GM19324 (cell line): ENCODE data around the gene TUSC1.
"Not testable (repeated sequence)": the region's sequence is repeated elsewhere in the genome, so short reads cannot be mapped to it uniquely, and the experiment has no call there.

Experiments used
- ATAC-seq: cut with Tn5 transposase; IDR thresholded peaks from one replicate; pipeline ENCODE4 v1.9.1; 2021; ENCODE audit warnings: mild to moderate bottlenecking, moderate library complexity; ENCODE audit not compliant: unreplicated experiment, low FRiP score

The TUSC1 gene

DNA sequence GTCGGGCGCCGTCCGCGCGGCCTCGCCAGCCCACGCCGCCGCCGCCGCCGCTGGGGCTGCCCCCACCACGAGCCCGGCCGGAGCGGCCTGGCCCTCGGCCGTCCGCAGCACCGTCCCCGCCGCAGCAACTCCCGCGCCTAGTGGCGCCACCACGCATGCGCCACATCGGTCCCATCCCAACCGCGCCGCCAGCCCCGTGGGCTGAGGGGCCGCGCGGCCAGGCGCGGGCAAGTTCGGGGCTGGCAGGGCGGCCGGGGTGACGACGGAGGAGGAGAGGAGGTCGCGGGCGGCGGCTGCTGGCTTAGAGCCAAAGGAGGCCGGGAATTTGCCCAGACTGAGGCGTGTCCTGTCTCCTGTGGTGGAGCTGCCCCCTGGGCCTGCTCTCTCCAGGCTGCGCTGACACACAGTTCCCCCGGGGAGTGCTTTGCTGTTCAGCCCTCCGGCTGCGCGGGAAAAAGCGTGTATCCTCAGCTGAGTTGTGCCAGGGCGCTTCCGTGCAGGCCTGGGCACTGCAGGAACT lies at the start of gene TUSC1:
Gene TUSC1 (minus strand): TSS at position 298 of the 520 bp plus-strand sequence. CDS start 132 bp downstream, at position 166.
- no peak for ATAC-seq

DNA sequence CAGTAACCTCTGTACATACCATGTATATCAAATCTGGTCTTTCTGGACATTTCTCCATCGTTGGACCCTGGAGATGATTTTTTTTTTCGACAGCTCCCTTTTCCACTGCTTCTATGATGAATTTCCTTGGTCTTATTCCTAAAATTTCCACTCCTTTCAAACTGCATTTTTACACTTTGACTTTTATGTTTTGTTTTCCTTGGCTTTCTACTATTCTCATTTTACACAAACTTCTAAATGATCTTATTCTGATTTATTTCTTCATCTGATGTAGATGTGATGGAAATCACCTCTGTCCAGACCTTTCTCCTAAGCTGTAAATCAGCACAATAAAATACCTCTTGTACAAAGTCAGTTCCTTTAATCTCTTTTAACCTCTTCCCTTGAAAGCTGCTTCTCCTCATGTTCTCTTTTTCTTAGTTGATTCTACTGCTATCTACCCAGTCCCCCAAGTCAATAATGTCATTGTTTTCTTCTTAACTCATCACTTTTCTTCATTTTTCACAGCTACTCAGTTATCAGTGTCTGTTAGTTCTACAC lies 48.7 kb upstream of the TUSC1 start:
- ATAC-seq, result no peak

GRCh38 chr9:25724424-25724823 lies 46.2 kb upstream of the TUSC1 start:
- no peak for ATAC-seq

DNA sequence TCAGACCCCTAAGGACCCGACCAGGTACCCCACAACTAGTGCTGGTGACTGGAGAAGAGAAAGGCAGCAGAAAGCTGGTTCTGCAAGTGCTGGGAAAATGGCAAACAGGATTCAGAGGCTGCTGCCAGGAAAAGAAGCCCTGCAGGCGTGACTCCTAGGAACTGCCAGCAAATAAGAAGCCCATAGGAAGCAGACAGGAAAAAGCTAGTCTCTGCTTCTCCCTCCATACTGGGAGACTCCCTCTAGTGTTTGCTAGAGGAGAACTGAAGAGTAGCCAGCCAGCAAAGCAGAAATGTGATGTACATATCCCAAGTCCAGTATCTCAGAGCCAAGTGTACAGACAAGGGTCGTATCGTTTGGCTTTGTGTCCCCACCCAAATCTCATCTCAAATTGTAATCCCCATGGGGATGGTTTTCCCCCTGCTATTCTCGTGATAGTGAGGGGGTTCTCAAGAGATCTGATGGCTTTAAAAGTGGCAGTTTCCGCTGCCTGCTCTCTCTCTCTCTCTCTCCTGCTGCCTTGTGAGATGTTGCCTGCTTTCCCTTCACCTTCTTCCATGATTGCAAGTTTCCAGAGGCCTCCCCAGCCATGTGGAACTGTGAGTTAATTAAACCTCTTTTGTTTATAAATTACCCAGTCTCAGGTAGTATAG lies 38.1 kb upstream of the TUSC1 start:
- ATAC-seq, result no peak

DNA sequence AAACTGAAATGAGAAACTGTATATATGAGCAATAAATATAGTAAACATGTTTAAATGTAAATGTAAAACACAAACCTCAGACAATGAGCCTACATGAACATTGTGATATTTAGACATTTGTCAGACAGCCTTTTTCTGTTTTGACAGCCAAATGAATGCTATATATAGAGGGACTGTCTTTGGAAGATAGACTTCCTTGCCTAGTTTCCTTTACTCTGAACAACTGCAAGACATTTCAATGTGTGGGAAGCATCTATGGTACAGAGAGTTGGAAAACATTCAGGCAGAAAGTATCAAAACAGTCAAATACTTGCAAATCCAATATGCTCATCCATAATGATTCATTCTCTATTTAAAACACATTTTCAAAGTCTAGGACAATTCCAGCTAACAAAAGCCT lies 31.7 kb upstream of the TUSC1 start:
- ATAC-seq, result no peak

DNA sequence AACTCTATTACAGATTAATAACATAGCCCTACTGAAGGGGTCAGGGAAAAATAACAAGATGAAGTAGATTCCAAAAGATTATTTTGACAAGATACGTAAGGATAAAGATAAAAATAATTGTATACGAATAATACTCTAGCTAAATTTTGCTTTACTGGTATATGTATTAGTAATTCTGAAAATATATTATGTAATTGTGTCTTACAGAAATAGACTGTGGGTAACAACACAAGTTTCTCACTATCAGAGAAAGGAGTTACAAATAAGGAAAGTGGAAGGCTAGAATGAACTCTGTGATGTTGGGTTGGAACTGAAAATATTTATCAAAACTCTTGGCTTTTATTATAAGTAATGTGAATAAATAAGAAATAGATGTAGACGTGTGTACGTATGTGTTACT lies 26.6 kb upstream of the TUSC1 start:
- ATAC-seq, result no peak

DNA sequence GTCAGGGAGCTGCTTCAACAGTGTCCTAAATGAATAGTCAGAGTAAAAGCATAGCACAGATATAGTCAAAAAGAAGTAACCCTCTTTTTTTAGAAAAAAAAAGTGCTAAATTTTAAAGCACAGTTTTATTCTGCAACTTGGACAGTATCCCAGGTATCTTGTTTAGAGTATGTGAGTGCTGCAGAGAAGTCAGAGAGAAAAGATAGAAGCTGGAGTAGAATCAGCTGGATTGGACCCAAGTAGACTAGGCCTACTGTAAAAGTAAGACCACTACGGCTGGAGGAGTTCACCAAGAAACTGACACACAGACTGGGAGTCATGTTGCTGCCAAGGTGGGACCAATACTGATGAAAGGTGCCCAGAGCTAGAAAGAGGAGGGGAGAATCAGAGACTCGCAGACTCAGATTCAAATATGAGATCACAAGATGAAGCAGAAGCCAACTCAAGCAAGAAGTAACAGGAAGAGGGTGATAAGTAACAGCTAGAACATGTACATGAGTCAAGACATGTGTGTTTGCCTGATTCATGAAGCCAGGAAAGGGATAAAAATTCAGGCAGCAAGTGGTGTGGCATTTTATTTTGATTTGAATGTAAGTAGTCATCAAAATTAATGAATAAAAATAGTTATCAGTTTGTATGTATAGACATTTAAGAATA lies 25.6 kb upstream of the TUSC1 start:
- no peak for ATAC-seq

DNA sequence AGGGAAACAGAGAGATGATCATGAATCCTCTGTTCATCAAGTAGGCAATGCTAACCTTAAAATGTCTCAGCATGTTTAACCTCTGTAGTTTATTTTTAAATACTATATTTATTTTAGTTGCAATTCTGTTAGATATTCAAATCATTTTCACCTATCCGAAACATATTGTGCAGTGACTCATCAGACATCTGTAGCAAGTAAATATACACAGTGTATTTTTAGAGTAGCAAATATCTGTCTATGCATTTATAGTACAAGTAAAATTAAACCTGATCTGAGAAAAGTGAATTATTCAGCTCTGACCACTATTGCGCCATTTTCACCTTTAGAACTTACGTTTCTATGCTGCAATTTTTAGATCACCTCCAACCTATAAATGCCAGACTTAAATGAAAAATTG lies 24.3 kb upstream of the TUSC1 start:
- no peak for ATAC-seq

DNA sequence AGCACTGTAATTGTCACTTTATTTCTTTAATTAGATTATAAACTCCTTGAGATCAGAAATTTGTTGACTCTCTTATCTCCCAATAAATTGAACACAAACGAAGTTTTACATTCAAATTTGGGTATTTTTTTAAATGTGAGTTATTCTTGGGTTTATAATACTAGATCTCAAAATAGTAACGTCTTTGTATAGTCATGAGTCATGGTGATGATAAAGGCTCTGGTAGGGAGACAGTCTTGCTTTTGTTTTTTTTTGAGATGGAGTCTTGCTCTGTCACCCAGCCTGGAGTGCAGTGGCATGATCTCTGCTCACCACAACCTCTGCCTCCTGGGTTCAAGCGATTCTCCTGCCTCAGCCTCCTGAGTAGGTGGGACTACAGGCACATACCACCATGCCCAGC lies 22.7 kb upstream of the TUSC1 start:
- ATAC-seq, result not testable (repeated sequence)

- ATAC-seq, result no peak
These were observed 22.2 kb upstream of the TUSC1 start for GRCh38 chr9:25700430-25700829.

DNA sequence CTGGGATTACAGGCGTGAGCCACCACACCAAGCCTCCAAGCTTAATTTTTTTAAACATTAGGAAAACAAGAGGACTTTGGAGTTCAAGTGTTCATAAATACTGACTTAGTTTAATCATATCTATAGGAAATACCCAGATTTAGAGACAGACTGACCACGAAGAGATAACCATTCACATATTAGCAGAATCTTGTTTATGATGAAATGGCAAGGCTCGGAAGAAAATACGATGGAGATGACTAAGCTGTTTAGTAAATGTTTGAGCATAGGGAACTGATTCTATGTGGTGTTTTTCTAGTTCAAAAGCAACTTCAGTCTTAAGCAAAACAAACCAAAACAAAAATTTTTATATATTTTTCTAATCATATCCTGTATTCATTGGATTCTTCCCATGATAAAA lies 13.5 kb upstream of the TUSC1 start:
- no peak for ATAC-seq

DNA sequence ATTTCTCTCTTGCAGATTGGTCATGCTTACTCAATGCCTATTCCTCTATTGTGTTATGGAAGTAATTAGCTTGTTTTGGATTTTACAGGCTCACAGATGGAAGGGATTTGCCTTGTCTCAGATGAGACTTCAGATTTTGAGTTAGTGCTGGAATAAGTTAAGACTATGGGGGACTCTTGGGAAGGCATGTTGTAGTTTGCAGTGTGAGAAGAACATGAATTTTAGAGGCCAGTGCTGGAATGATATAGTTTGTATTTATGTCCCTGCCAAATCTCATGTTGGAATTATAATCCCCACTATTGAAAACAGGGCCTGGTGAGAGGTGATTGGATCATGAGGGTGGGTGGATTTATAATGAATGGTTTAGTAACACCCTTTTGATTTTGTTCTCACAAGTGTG lies 6.1 kb upstream of the TUSC1 start:
- no peak for ATAC-seq

DNA sequence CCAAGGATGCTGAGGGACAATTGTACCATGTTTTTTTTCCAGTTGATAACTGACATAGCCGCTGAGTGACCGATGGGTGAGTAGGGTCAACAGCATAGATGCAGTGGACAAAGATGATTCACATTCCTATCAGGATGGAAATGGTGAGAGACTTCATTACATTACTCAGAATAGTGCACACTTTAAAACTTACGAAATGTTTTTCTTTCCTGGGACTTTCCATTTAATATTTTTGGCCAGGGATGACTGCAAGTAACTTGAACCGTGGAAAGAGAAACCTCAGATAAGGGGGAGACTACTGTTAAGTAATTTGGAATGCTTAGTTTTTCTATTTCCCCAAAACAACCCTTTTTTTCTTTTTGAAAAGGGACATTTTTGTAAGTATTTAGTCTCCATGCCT lies 3.0 kb upstream of the TUSC1 start:
- ATAC-seq, result no peak

- ATAC-seq, result no peak
These were observed 659 bp upstream of the TUSC1 start for GRCh38 chr9:25678846-25679360.

DNA sequence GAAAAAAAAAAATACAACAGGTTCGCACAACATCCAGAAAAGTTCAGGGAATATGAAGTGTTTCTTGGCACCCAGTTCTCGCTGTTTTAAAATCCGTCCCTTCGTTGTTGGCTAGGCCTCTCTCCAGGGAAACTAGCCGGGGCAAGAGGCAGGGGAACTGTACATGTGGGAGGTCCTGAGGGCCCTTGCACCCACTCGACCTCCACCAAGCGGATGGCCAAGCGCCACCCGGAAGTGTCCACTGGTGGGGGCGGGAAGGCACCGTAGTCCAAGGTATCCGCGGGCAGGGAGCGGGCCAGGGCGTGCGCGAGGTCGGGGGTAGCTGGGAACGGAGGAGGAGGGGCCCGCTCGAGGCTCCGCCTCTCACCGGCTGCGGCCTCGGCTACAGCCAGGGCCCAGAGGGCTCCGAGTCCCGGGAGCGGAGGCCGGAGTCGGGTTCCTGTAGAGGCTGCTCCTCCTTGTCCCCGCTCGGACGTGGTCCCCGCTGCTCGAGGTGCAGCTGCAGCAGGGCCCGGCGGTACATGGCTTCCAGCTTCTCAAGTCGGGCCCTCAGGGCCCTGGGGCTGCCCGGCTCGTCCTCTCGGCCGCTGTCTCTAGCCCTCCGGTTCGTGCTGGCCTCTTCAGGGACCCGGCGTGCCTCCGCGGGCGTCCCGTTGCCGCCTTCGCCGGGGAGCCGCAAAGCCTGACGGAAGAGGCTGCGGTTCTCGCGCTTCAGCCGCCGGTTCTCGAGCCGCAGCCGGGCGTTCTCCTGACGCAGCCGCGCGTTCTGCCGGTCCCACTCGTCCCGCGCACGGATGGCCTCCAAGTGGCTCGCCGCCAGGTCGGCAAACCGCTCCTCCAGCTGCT lies 720 bp downstream of the TUSC1 start:
- ATAC-seq, result no peak

DNA sequence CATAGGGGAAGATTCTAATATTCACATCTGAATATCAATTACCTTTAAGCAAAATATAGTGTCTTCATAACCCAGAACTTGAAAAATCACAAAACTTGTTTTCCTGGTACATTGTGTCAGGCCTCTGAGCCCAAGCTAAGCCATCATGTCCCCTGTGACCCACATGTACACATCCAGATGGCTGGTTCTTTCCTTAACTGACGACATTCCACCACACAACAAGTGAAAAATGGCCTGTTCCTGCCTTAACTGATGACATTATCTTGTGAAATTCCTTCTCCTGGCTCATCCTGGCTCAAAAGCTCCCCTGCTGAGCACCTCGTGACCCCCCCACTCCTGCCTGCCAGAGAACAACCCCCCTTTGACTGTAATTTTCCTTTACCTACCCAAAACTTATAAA lies 2.4 kb downstream of the TUSC1 start:
- ATAC-seq, result not testable (repeated sequence)

DNA sequence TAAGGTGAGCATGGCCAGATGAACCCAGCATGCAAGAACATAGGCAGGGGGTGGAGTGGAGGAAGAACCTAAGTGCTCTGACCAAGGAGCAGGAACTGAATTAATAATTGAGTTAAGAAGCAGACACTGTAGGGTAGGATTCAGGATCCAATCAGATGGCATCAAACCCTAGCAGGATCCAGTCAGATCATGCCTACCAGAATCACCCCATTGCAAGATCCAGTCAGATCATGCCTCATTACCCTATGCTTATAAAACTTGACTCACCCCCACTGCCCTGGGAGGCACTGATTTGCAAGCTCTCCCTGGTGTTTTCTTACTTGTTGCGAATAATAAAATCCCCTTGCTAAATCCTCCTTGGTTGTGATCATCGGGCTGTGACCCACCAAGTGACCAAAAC lies 19.7 kb downstream of the TUSC1 start:
- no peak for ATAC-seq

- no peak for ATAC-seq
These were observed 23.8 kb downstream of the TUSC1 start for GRCh38 chr9:25654417-25654816.

DNA sequence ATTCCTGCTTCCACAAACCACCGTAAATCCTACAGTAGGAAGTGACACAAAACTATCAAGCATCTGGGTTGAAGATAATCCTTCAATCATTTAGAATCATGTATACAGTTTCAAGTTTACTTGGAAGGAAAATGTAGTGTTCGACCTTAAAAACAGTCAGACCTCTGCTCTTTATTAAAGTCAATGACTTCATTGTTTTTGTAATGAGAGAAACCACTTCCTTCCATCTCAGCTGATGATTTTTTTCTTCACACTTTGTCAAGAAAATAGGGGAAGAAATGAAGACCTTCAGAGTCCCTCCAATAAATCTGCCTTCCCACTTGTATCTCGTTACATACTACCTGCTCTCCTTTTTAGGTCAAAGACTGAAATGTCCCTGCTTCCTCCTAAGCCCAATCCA lies 30.1 kb downstream of the TUSC1 start:
- ATAC-seq, result no peak

- ATAC-seq, result no peak
These were observed 42.2 kb downstream of the TUSC1 start for GRCh38 chr9:25636026-25636425.

- ATAC-seq, result no peak
These were observed 49.0 kb downstream of the TUSC1 start for GRCh38 chr9:25629231-25629630.
